ENCODE measurements around the gene NAXE. TPM values are rescaled to one million over a fixed set of nuclear protein-coding genes. Genes with fewer than 3 reads are reported as not detected.
A peak's percentile ranks its signal among the peaks of the same experiment; 100 is the strongest.

The NAXE gene
- total RNA-seq, 1 donor from 2014 or later: 32.8 TPM

GRCh38 chr1:156623946-156624813 lies 32.6 kb downstream of the NAXE start:
- Histone ChIP-seq H3F3A (ENCODE audit: low read depth) (peaks cover 3% of the 10 kb centered on the region), H3K4me1 (peaks cover 8% of the 10 kb centered on the region), H3K36me3 (no peaks in the 10 kb centered on the region), H3K27ac (no peak overlapping the region), H3K4me2 (peak overlapping the region; percentile 80), H2AFZ (replicated peaks) (peak overlapping the region; percentile 58), H3K4me3 (peak overlapping the region; percentile 43), H3K79me2 (ENCODE audit: low read depth) (no peaks in the 10 kb centered on the region), H3K27me3 (peaks cover 99% of the 10 kb centered on the region), H3K9ac (no peak overlapping the region), H3K9me3 (ENCODE audit: low read depth) (no peaks in the 10 kb centered on the region), H4K20me1 (ENCODE audit: low read depth) (peaks cover 27% of the 10 kb centered on the region)
- Mint-ChIP-seq H3K9me3 (peaks cover 2% of the 10 kb centered on the region), H3K27me3 (ENCODE audit: insufficient read depth, low read depth) (peaks cover 47% of the 10 kb centered on the region), H3K4me3 (peak overlapping the region; percentile 30), H3K27ac (no peak overlapping the region), H3K4me1 (peaks cover 15% of the 10 kb centered on the region), H3K36me3 (no peaks in the 10 kb centered on the region)
- TF ChIP-seq CTCF (IDR thresholded peaks at IDR 0.05): peak; percentile 55
- TF ChIP-seq EZH2phosphoT487 (IDR thresholded peaks at IDR 0.05): peak; percentile 82
- TF ChIP-seq EZH2 (IDR thresholded peaks at IDR 0.05): peak; percentile 81
- DNase-seq (ENCODE audit: low spot score): peak; percentile 89

- peaks cover 2% of the 10 kb centered on the region for H3K9me3 Mint-ChIP-seq
- H2AFZ ChIP-seq (replicated peaks): peak overlapping the region; percentile 58
- H3K4me3 Mint-ChIP-seq: peak overlapping the region; percentile 30
These were observed 33.3 kb downstream of the NAXE start for GRCh38 chr1:156624814-156625435.

GRCh38 chr1:156625436-156626078 lies 34.0 kb downstream of the NAXE start:
- H3K36me3 ChIP-seq: no peaks in the 10 kb centered on the region
- H3K27me3 ChIP-seq: peaks cover 99% of the 10 kb centered on the region
- H3K36me3 Mint-ChIP-seq: no peaks in the 10 kb centered on the region
- H2AFZ ChIP-seq (replicated peaks): no peak overlapping the region
- peaks cover 14% of the 10 kb centered on the region for H3K4me1 Mint-ChIP-seq
- no peak overlapping the region for H3K27ac Mint-ChIP-seq
- no peak overlapping the region for H3K9ac ChIP-seq
- H3K4me1 ChIP-seq: peaks cover 8% of the 10 kb centered on the region
- peaks cover 2% of the 10 kb centered on the region for H3K9me3 Mint-ChIP-seq
- peak overlapping the region; percentile 83 for H3K4me3 Mint-ChIP-seq
- no peak overlapping the region for H3K27ac ChIP-seq
- no peaks in the 10 kb centered on the region for H3K79me2 ChIP-seq (ENCODE audit: low read depth)
- H3K9me3 ChIP-seq (ENCODE audit: low read depth): no peaks in the 10 kb centered on the region
- DNase-seq (ENCODE audit: low spot score): peak; percentile 79
- TF ChIP-seq EZH2 (IDR thresholded peaks at IDR 0.05) (peak; percentile 88), CTCF (IDR thresholded peaks at IDR 0.05) (peak; percentile 69), EZH2phosphoT487 (IDR thresholded peaks at IDR 0.05) (peak; percentile 26)
- H3F3A ChIP-seq (ENCODE audit: low read depth): peaks cover 3% of the 10 kb centered on the region
- peak overlapping the region; percentile 80 for H3K4me2 ChIP-seq
- H4K20me1 ChIP-seq (ENCODE audit: low read depth): peaks cover 21% of the 10 kb centered on the region
- peaks cover 37% of the 10 kb centered on the region for H3K27me3 Mint-ChIP-seq (ENCODE audit: insufficient read depth, low read depth)
- H3K4me3 ChIP-seq: peak overlapping the region; percentile 43

More at GRCh38 chr1:156624814-156625435, 33.3 kb downstream of the NAXE start:
- H3K36me3 Mint-ChIP-seq: no peaks in the 10 kb centered on the region
- no peaks in the 10 kb centered on the region for H3K79me2 ChIP-seq (ENCODE audit: low read depth)
- H3K27me3 ChIP-seq: peaks cover 99% of the 10 kb centered on the region
- H3K9ac ChIP-seq: no peak overlapping the region
- peak overlapping the region; percentile 43 for H3K4me3 ChIP-seq
- H3K4me1 Mint-ChIP-seq: peaks cover 14% of the 10 kb centered on the region
- DNase-seq (ENCODE audit: low spot score): peak; percentile 34
- H3K36me3 ChIP-seq: no peaks in the 10 kb centered on the region
- peaks cover 23% of the 10 kb centered on the region for H4K20me1 ChIP-seq (ENCODE audit: low read depth)
- peak overlapping the region; percentile 80 for H3K4me2 ChIP-seq
- no peaks in the 10 kb centered on the region for H3K9me3 ChIP-seq (ENCODE audit: low read depth)
- no peak overlapping the region for H3K27ac Mint-ChIP-seq
- no peak overlapping the region for H3K27ac ChIP-seq
- H3K4me1 ChIP-seq: peaks cover 8% of the 10 kb centered on the region
- peaks cover 40% of the 10 kb centered on the region for H3K27me3 Mint-ChIP-seq (ENCODE audit: insufficient read depth, low read depth)
- TF ChIP-seq CTCF (IDR thresholded peaks at IDR 0.05) (no peak), EZH2 (IDR thresholded peaks at IDR 0.05) (peak; percentile 91), EZH2phosphoT487 (IDR thresholded peaks at IDR 0.05) (peak; percentile 85)
- H3F3A ChIP-seq (ENCODE audit: low read depth): peaks cover 3% of the 10 kb centered on the region

Data from neural progenitor cell (in vitro differentiated cells).